ELR (cell line): Measurements from ENCODE around the gene SHISA5.

Experiments
- DNase-seq: peaks from one replicate; pipeline ENCODE4 v3.0.0-alpha.2; 2015; ENCODE audit warnings: low read depth

The SHISA5 gene

GRCh38 chr3:48459773-48460516 is 44.0 kb downstream of the SHISA5 start:
- no peak for DNase-seq

- no peak for DNase-seq
Observed at GRCh38 chr3:48459331-48459730, 44.6 kb downstream of the SHISA5 start.

GRCh38 chr3:48456456-48456855 is 47.5 kb downstream of the SHISA5 start:
- no peak for DNase-seq

GRCh38 chr3:48451270-48451669 is 52.7 kb downstream of the SHISA5 start:
- no peak for DNase-seq

- DNase-seq: peak; percentile 92
Observed at GRCh38 chr3:48446425-48447193, 57.4 kb downstream of the SHISA5 start, which contains the start of gene ATRIP. Gene ATRIP (plus strand): TSS chr3:48446737. CDS start chr3:48446846, 109 bp downstream.

- no peak for DNase-seq
Observed at GRCh38 chr3:48446043-48446424, 57.9 kb downstream of the SHISA5 start.

- no peak for DNase-seq
Observed at GRCh38 chr3:48445277-48445882, 58.6 kb downstream of the SHISA5 start.

- no peak for DNase-seq
Observed at GRCh38 chr3:48441940-48442339, 62.0 kb downstream of the SHISA5 start.

- DNase-seq: peak; percentile 46
Observed at GRCh38 chr3:48440590-48440958, 63.4 kb downstream of the SHISA5 start.

GRCh38 chr3:48439820-48440589 is 64.0 kb downstream of the SHISA5 start, which contains the start of the genes CCDC51 and TMA7:
Gene CCDC51 (minus strand): TSS chr3:48440119. CDS start chr3:48435128, 4,991 bp downstream.
Gene TMA7 (plus strand): TSS chr3:48440257. CDS start chr3:48440297, 40 bp downstream.
- peak; percentile 97 for DNase-seq

GRCh38 chr3:48437812-48438211 is 66.2 kb downstream of the SHISA5 start:
- DNase-seq: no peak

GRCh38 chr3:48436855-48437254 is 67.1 kb downstream of the SHISA5 start:
- no peak for DNase-seq

GRCh38 chr3:48436477-48436787 is 67.5 kb downstream of the SHISA5 start:
- no peak for DNase-seq

GRCh38 chr3:48435774-48436476 is 68.0 kb downstream of the SHISA5 start:
- peak; percentile 80 for DNase-seq

- DNase-seq: no peak
Observed at GRCh38 chr3:48435223-48435595, 68.8 kb downstream of the SHISA5 start.

GRCh38 chr3:48434591-48435222 is 69.3 kb downstream of the SHISA5 start:
- DNase-seq: no peak

GRCh38 chr3:48433472-48434118 is 70.4 kb downstream of the SHISA5 start:
- no peak for DNase-seq

- DNase-seq: peak; percentile 24
Observed at GRCh38 chr3:48432411-48433371, 71.3 kb downstream of the SHISA5 start.
